T-cell (primary cell): ENCODE data around the gene APOBEC2. TPM values are rescaled to one million over a fixed set of nuclear protein-coding genes. Genes with fewer than 3 reads are reported as not detected.

Source experiments
- ATAC-seq, 4 experiments: fragments of 200-7000 bp in 3 of 4; fragments of 150-1000 bp in 1 of 4; cut with Tn5 transposase; replicated peaks in 1 of 4; 1 replicate in 3 of 4; 2 replicates in 1 of 4; pipeline ENCODE4 v1.10.0; 2021; ENCODE audit warnings: moderate library complexity in 3 of 4, mild to moderate bottlenecking in 2 of 4, moderate number of reproducible peaks in 1 of 4
- CTCF ChIA-PET, 2 donors: fragments of 300-600 bp; sonication (Branson Sonifier 250); formaldehyde crosslinking; loops; one replicate each; lab custom pipeline; 2022; ENCODE audit warnings: antibody characterized with exemption in 2 of 2; lab: Charles Lee
- POLR2A ChIA-PET, 2 donors: fragments of 300-600 bp; sonication (Branson Sonifier 250); formaldehyde crosslinking; loops; one replicate each; lab custom pipeline; 2022; ENCODE audit warnings: antibody characterized with exemption in 2 of 2; lab: Charles Lee
- DNase-seq, 35 experiments: peaks; one replicate each; pipeline versions ENCODE4 v3.0.0 to v3.0.0-alpha.2; 2013 to 2023
- H3K27ac ChIP-seq: one replicate; pipeline ENCODE4 v1.5.1; 2013; ENCODE audit warnings: low read length
- H3K27me3 ChIP-seq, 2 experiments: replicated peaks in 1 of 2; 1 replicate in 1 of 2; 2 replicates in 1 of 2; pipeline versions ENCODE4 v1.6.1 to v1.7.0; 2013; ENCODE audit warnings: low read length in 1 of 2, mixed read lengths in 1 of 2; ENCODE audit not compliant: control insufficient read depth in 2 of 2, insufficient read depth in 2 of 2; ENCODE audit errors: extremely low read depth in 1 of 2
- H3K36me3 ChIP-seq, 2 donors: 1 replicate in 1 of 2; 2 replicates in 1 of 2; pipeline versions ENCODE4 v1.6.1 to v1.7.0; 2013; ENCODE audit warnings: low read length in 1 of 2; ENCODE audit not compliant: control insufficient read depth in 2 of 2, insufficient read depth in 1 of 2; ENCODE audit errors: extremely low read depth in 1 of 2
- H3K4me1 ChIP-seq, 2 experiments: 1 replicate in 1 of 2; 2 replicates in 1 of 2; pipeline versions ENCODE4 v1.6.1 to v1.7.0; 2013; ENCODE audit warnings: low read length in 2 of 2, mixed read lengths in 1 of 2; ENCODE audit not compliant: insufficient read depth in 2 of 2, control insufficient read depth in 1 of 2; ENCODE audit errors: extremely low read depth in 1 of 2
- H3K4me3 ChIP-seq, 2 donors: 1 replicate in 1 of 2; 2 replicates in 1 of 2; pipeline versions ENCODE4 v1.5.1 to v1.7.0; 2013; ENCODE audit warnings: mild to moderate bottlenecking in 2 of 2, low read length in 1 of 2, moderate library complexity in 1 of 2; ENCODE audit not compliant: control insufficient read depth in 1 of 2; ENCODE audit errors: extremely low read depth in 1 of 2
- H3K9me3 ChIP-seq: 2 replicates; pipeline ENCODE4 v1.7.0; 2013
- H3K27ac Mint-ChIP-seq, 2 donors: one replicate each; pipeline ENCODE4 v1.8.0; 2020 to 2021; ENCODE audit warnings: mild to moderate bottlenecking in 2 of 2, mixed read lengths in 2 of 2
- H3K27me3 Mint-ChIP-seq, 2 donors: one replicate each; pipeline ENCODE4 v1.8.0; 2021 to 2022; ENCODE audit warnings: mixed read lengths in 2 of 2
- H3K36me3 Mint-ChIP-seq: one replicate; pipeline ENCODE4 v1.8.0; 2021; ENCODE audit warnings: mixed read lengths
- H3K4me1 Mint-ChIP-seq, 3 donors: one replicate each; pipeline ENCODE4 v1.8.0; 2020 to 2022; ENCODE audit warnings: mixed read lengths in 3 of 3, mild to moderate bottlenecking in 1 of 3
- H3K4me3 Mint-ChIP-seq, 3 donors: one replicate each; pipeline ENCODE4 v1.8.0; 2020 to 2022; ENCODE audit warnings: mild to moderate bottlenecking in 3 of 3, mixed read lengths in 3 of 3, moderate library complexity in 3 of 3
- H3K9me3 Mint-ChIP-seq, 3 donors: one replicate each; pipeline ENCODE4 v1.8.0; 2020 to 2022; ENCODE audit warnings: mixed read lengths in 3 of 3
- WGBS: methylation state at CpG from one replicate; pipeline ENCODE4 v1.1.5; 2013; ENCODE audit warnings: missing lambda C conversion rate; ENCODE audit not compliant: insufficient coverage; 5-methylcytosine and 5-hydroxymethylcytosine counted together
- total RNA-seq, 35 experiments: library from RNA in 6 of 35; stranded (reverse) in 6 of 35; fragments of 120-200 nt in 1 of 35; gene quantifications; one replicate each; pipeline versions ENCODE4 v1.2.1 to v1.2.4 and lab custom pipeline; 2013 to 2026

Gene APOBEC2
- total RNA-seq, 5 donors from 2014 or later (not counting 1 experiment from before 2014, with no cell fraction given), result not detected

DNA sequence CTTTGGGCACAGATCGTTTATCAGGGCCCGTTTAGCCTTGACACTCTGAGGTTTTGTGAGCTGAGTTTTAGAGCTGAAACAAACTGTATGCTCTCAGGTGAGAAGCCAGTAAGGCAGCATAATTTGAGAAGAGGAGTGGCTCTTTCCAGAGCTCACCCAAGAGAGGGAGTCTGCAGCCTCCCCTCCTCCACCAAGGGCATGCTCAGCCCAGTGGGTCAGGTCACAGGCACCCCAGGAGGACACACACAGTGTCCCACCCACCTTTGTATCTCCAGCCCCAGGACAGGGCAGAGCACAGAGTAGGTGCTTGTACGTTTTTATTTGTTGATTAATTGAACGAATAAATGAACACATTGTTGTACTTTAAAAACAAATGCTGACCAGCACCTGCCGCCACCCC is 7.3 kb upstream of the APOBEC2 start:
- H3K9me3 Mint-ChIP-seq, result no peaks in the 10 kb centered on the region
- POLR2A ChIA-PET, result no interaction called here

DNA sequence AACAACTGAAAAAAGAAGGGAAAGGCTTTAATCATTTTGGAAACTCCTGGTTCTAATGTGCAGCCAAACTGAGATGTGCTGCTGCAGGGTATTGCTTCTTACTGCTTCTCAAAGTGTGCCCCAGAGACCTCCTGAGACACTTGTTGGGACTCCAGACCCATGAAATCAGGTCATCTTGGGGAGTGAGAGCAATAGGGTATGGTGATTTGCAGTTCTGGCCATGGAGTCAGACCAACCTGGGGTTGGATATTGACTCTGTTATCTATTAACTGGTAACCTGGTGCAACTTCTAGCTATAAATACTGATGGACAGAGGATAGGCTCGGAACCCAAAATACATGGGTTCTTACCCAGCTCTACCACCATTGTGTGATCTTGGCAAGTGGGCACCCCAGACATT is 6.9 kb upstream of the APOBEC2 start:
- ChIA-PET CTCF (interaction anchor here in 1 of 2 donors (1.2 kb wide), 1 partner anchor 11 kb away, joined by 3 read pairs; no protein-coding TSS in a partner anchor), POLR2A (no interaction called here)
- Mint-ChIP-seq H3K4me3 (no peak overlapping the region), H3K27ac (no peak overlapping the region), H3K27me3 (no peaks in the 10 kb centered on the region), H3K36me3 (peaks cover 29% of the 10 kb centered on the region), H3K4me1 (peaks cover 0 to 2% (median 0%) of the 10 kb centered on the region in 3 donors), H3K9me3 (no peaks in the 10 kb centered on the region)
- H3K4me1 ChIP-seq, result no peaks in the 10 kb centered on the region
- DNase-seq (no peak), ATAC-seq (no peak)
- no CpG with 5 or more reads among the region's 1 CpG for WGBS
- no peaks in the 10 kb centered on the region for H3K27me3 ChIP-seq
- no peaks in the 10 kb centered on the region for H3K9me3 ChIP-seq
- H3K4me3 ChIP-seq, result no peak overlapping the region
- H3K36me3 ChIP-seq, result peaks cover 0 to 3% of the 10 kb centered on the region in 2 donors
- H3K27ac ChIP-seq, result no peak overlapping the region

More for the DNA sequence above, 7.3 kb upstream of the APOBEC2 start:
- H3K4me3 ChIP-seq, result no peak overlapping the region
- Mint-ChIP-seq H3K27ac (no peak overlapping the region), H3K27me3 (no peaks in the 10 kb centered on the region), H3K4me1 (peaks cover 0 to under 1% (median 0%) of the 10 kb centered on the region in 3 donors), H3K36me3 (peaks cover 27% of the 10 kb centered on the region), H3K4me3 (no peak overlapping the region)
- CTCF ChIA-PET, result no interaction called here
- H3K4me1 ChIP-seq, result no peaks in the 10 kb centered on the region
- peaks cover 0 to 3% of the 10 kb centered on the region in 2 donors for H3K36me3 ChIP-seq
- no peaks in the 10 kb centered on the region for H3K27me3 ChIP-seq
- no peak overlapping the region for H3K27ac ChIP-seq
- ATAC-seq (no peak), DNase-seq (no peak)
- WGBS, result 61% methylated on average over 2 of the region's 5 CpGs
- no peaks in the 10 kb centered on the region for H3K9me3 ChIP-seq

- Histone ChIP-seq H3K9me3 (no peaks in the 10 kb centered on the region), H3K27me3 (no peaks in the 10 kb centered on the region), H3K4me3 (no peak overlapping the region), H3K4me1 (peaks cover 7 to 8% of the 10 kb centered on the region in 2 experiments), H3K27ac (no peak overlapping the region), H3K36me3 (peaks cover 0 to 3% of the 10 kb centered on the region in 2 donors)
- ATAC-seq (no peak), DNase-seq (no peak)
- no peak overlapping the region for H3K27ac Mint-ChIP-seq
- ChIA-PET CTCF (interaction anchor here in 1 of 2 donors (1.2 kb wide), 1 partner anchor 10 kb away, joined by 3 read pairs; no protein-coding TSS in a partner anchor), POLR2A (no interaction called here)
- H3K9me3 Mint-ChIP-seq, result no peaks in the 10 kb centered on the region
- 100% methylated on average over 1 of the region's 2 CpGs for WGBS
- H3K4me3 Mint-ChIP-seq, result no peak overlapping the region
- H3K36me3 Mint-ChIP-seq, result peaks cover 34% of the 10 kb centered on the region
- H3K27me3 Mint-ChIP-seq, result no peaks in the 10 kb centered on the region
- peaks cover 11 to 13% (median 11%) of the 10 kb centered on the region in 3 donors for H3K4me1 Mint-ChIP-seq
Observed at GRCh38 chr6:41047306-41047705, 5.7 kb upstream of the APOBEC2 start.

- H3K4me1 ChIP-seq, result peaks cover 10 to 15% of the 10 kb centered on the region in 2 experiments
- no peak overlapping the region for H3K4me3 ChIP-seq
- ChIA-PET POLR2A (no interaction called here), CTCF (no interaction called here)
- H3K27me3 Mint-ChIP-seq, result no peaks in the 10 kb centered on the region
- H3K36me3 Mint-ChIP-seq, result peaks cover 33% of the 10 kb centered on the region
- H3K9me3 ChIP-seq, result no peaks in the 10 kb centered on the region
- no peaks in the 10 kb centered on the region for H3K9me3 Mint-ChIP-seq
- no peak for DNase-seq
- no peaks in the 10 kb centered on the region for H3K27me3 ChIP-seq
- H3K4me3 Mint-ChIP-seq, result no peak overlapping the region
- peaks cover 18% of the 10 kb centered on the region in 3 donors for H3K4me1 Mint-ChIP-seq
- H3K27ac Mint-ChIP-seq, result no peak overlapping the region
- peaks cover 0 to 3% of the 10 kb centered on the region in 2 donors for H3K36me3 ChIP-seq
- no peak for ATAC-seq
- H3K27ac ChIP-seq, result no peak overlapping the region
- WGBS, result 70% methylated on average over 6 of the region's 9 CpGs
Observed at GRCh38 chr6:41047745-41048732, 5.0 kb upstream of the APOBEC2 start.

- ATAC-seq, result no peak
- POLR2A ChIA-PET, result no interaction called here
Observed at GRCh38 chr6:41049521-41049920, 3.5 kb upstream of the APOBEC2 start.

DNA sequence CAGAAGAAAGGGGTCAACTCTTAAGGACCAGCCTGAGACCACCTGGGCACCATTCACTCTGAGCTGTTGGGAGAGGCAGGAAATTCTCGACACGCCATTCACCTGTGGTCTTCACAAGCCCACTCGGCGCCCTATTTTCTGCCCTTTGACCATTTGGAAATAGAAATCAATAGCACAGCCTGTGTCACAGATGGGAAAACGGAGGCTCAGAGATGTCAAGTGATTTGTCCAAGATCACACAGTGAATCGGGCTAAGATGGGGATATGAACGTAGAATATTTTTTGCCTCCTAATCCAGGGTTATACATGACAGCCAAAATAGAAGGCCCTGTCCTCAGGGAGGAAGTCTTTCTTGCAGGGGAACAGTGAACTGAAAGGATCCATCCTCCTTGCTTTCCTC is 3.0 kb upstream of the APOBEC2 start:
- H3K4me3 ChIP-seq, result no peak overlapping the region
- no peaks in the 10 kb centered on the region for H3K9me3 Mint-ChIP-seq
- 77% methylated on average over 4 of the region's 7 CpGs for WGBS
- no peaks in the 10 kb centered on the region for H3K9me3 ChIP-seq
- peaks cover 32% of the 10 kb centered on the region for H3K36me3 Mint-ChIP-seq
- no peaks in the 10 kb centered on the region for H3K27me3 ChIP-seq
- ATAC-seq, result no peak
- H3K4me3 Mint-ChIP-seq, result no peak overlapping the region
- POLR2A ChIA-PET, result no interaction called here
- H3K27me3 Mint-ChIP-seq, result no peaks in the 10 kb centered on the region
- peaks cover 18 to 22% (median 22%) of the 10 kb centered on the region in 3 donors for H3K4me1 Mint-ChIP-seq
- peaks cover 10 to 15% of the 10 kb centered on the region in 2 experiments for H3K4me1 ChIP-seq
- DNase-seq, result no peak
- H3K36me3 ChIP-seq, result no peaks in the 10 kb centered on the region
- CTCF ChIA-PET, result interaction anchor here in 1 of 2 donors (0.5 kb wide), 1 partner anchor 9 kb away, joined by 5 read pairs; no protein-coding TSS in a partner anchor
- no peak overlapping the region for H3K27ac ChIP-seq
- no peak overlapping the region for H3K27ac Mint-ChIP-seq

More at GRCh38 chr6:41049521-41049920, 3.5 kb upstream of the APOBEC2 start:
- CTCF ChIA-PET, result interaction anchor here in 1 of 2 donors (0.5 kb wide), 1 partner anchor 9 kb away, joined by 5 read pairs; no protein-coding TSS in a partner anchor
- no peaks in the 10 kb centered on the region for H3K36me3 ChIP-seq
- H3K4me3 ChIP-seq, result no peak overlapping the region
- Mint-ChIP-seq H3K9me3 (no peaks in the 10 kb centered on the region), H3K4me1 (peaks cover 18 to 22% (median 22%) of the 10 kb centered on the region in 3 donors), H3K36me3 (peaks cover 32% of the 10 kb centered on the region), H3K27me3 (no peaks in the 10 kb centered on the region), H3K4me3 (no peak overlapping the region), H3K27ac (no peak overlapping the region)
- no peaks in the 10 kb centered on the region for H3K27me3 ChIP-seq
- H3K4me1 ChIP-seq, result peaks cover 10 to 15% of the 10 kb centered on the region in 2 experiments
- H3K27ac ChIP-seq, result no peak overlapping the region
- DNase-seq, result no peak
- WGBS, result 100% methylated on average over 1 of the region's 1 CpG
- H3K9me3 ChIP-seq, result no peaks in the 10 kb centered on the region
